Natural killer cell (primary cell): ENCODE data around the gene ATP1A4. TPM values are rescaled to one million over a fixed set of nuclear protein-coding genes. Genes with fewer than 3 reads are reported as not detected.

Experiments
- ATAC-seq, 3 donors: fragments of 150-1000 bp in 2 of 3; fragments of 200-7000 bp in 1 of 3; cut with Tn5 transposase; 1 replicate in 1 of 3; 2 replicates in 2 of 3; pipeline ENCODE4 v1.10.0; 2021; ENCODE audit warnings: mild to moderate bottlenecking in 2 of 3, moderate library complexity in 2 of 3
- DNase-seq, 2 donors: peaks; one replicate each; pipeline versions ENCODE4 v3.0.0 to v3.0.0-alpha.2; 2013 to 2021; ENCODE audit warnings: mixed read lengths in 1 of 2
- H3K27ac ChIP-seq: one replicate; pipeline ENCODE4 v1.5.1; 2013; ENCODE audit warnings: mild to moderate bottlenecking, low read length
- H3K27me3 ChIP-seq: one replicate; pipeline ENCODE4 v1.6.1; 2013; ENCODE audit warnings: low read length; ENCODE audit not compliant: control insufficient read depth, insufficient read depth
- H3K36me3 ChIP-seq: one replicate; pipeline ENCODE4 v1.6.1; 2013; ENCODE audit warnings: low read length; ENCODE audit not compliant: control insufficient read depth, insufficient read depth
- H3K4me1 ChIP-seq: one replicate; pipeline ENCODE4 v1.6.1; 2013; ENCODE audit warnings: low read length; ENCODE audit not compliant: control insufficient read depth, insufficient read depth
- H3K4me3 ChIP-seq: one replicate; pipeline ENCODE4 v1.5.1; 2013; ENCODE audit warnings: low read length
- H3K9me3 ChIP-seq: one replicate; pipeline ENCODE4 v1.6.1; 2013; ENCODE audit warnings: low read length; ENCODE audit not compliant: control insufficient read depth, insufficient read depth
- H3K27ac Mint-ChIP-seq, 2 donors: one replicate each; pipeline ENCODE4 v1.8.0; 2022; ENCODE audit warnings: mild to moderate bottlenecking in 2 of 2, mixed read lengths in 2 of 2, moderate library complexity in 1 of 2
- H3K27me3 Mint-ChIP-seq, 2 donors: one replicate each; pipeline ENCODE4 v1.8.0; 2022; ENCODE audit warnings: low read depth in 2 of 2, mixed read lengths in 2 of 2
- H3K36me3 Mint-ChIP-seq: one replicate; pipeline ENCODE4 v1.8.0; 2022; ENCODE audit warnings: mixed read lengths
- H3K4me1 Mint-ChIP-seq, 2 donors: one replicate each; pipeline ENCODE4 v1.8.0; 2022; ENCODE audit warnings: mixed read lengths in 2 of 2
- H3K4me3 Mint-ChIP-seq: one replicate; pipeline ENCODE4 v1.8.0; 2022; ENCODE audit warnings: mild to moderate bottlenecking, moderate library complexity, mixed read lengths
- H3K9me3 Mint-ChIP-seq, 2 donors: one replicate each; pipeline ENCODE4 v1.8.0; 2022; ENCODE audit warnings: mixed read lengths in 2 of 2
- CTCF ChIP-seq: fragments of 200-600 bp; IDR thresholded peaks from one replicate; pipeline ENCODE4 v1.8.0; 2022; ENCODE audit warnings: antibody characterized with exemption
- whole genome bisulfite sequencing: methylation state at CpG from one replicate; pipeline ENCODE4 v1.1.7; 2013; ENCODE audit warnings: missing lambda C conversion rate; ENCODE audit not compliant: insufficient coverage; 5-methylcytosine and 5-hydroxymethylcytosine counted together
- intact Hi-C: fragments of 100-400 bp; cut with micrococcal nuclease; formaldehyde crosslinking; loops from one replicate; pipeline ENCODE4 v1.14.2; 2022
- total RNA-seq, 4 donors: library from RNA; stranded (reverse); fragments of 120-200 nt in 1 of 4; gene quantifications; one replicate each; pipeline versions ENCODE4 v1.2.3 to v1.2.4, GENCODE V29; 2013 to 2022

ATP1A4 gene
- total RNA-seq, 3 donors from 2014 or later (not counting 1 experiment from before 2014, with no cell fraction given) = not detected

- no peaks in the 10 kb centered on the region for H3K36me3 ChIP-seq
- H3K4me1 ChIP-seq = no peaks in the 10 kb centered on the region
- ATAC-seq (no peak), DNase-seq (no peak)
- H3K27me3 Mint-ChIP-seq = peaks cover 0 to 22% of the 10 kb centered on the region in 2 donors
- no peaks in the 10 kb centered on the region for H3K9me3 ChIP-seq
- no peak overlapping the region for H3K27ac ChIP-seq
- H3K36me3 Mint-ChIP-seq = no peaks in the 10 kb centered on the region
- H3K27me3 ChIP-seq = no peaks in the 10 kb centered on the region
- intact Hi-C loops = no loop called here
- no peak overlapping the region for H3K4me3 Mint-ChIP-seq
- H3K27ac Mint-ChIP-seq = no peak overlapping the region
- no peaks in the 10 kb centered on the region for H3K9me3 Mint-ChIP-seq
- no peak overlapping the region for H3K4me3 ChIP-seq
- WGBS = 85% methylated on average over 12 of the region's 12 CpGs
- H3K4me1 Mint-ChIP-seq = no peaks in the 10 kb centered on the region
- no peak for TF ChIP-seq CTCF
Measured at GRCh38 chr1:160116283-160117147, 34.9 kb upstream of the ATP1A4 start.

GRCh38 chr1:160117300-160117699, 34.1 kb upstream of the ATP1A4 start:
- no peak overlapping the region for H3K27ac ChIP-seq
- DNase-seq = no peak
- no peaks in the 10 kb centered on the region for H3K9me3 ChIP-seq
- no peak overlapping the region for H3K27ac Mint-ChIP-seq
- ATAC-seq = no peak
- no peaks in the 10 kb centered on the region for H3K36me3 Mint-ChIP-seq
- no peaks in the 10 kb centered on the region for H3K4me1 ChIP-seq
- H3K27me3 ChIP-seq = no peaks in the 10 kb centered on the region
- no peak overlapping the region for H3K4me3 ChIP-seq
- H3K4me1 Mint-ChIP-seq = no peaks in the 10 kb centered on the region
- H3K27me3 Mint-ChIP-seq = peaks cover 0 to 22% of the 10 kb centered on the region in 2 donors
- no peak for TF ChIP-seq CTCF
- H3K9me3 Mint-ChIP-seq = no peaks in the 10 kb centered on the region
- 33% methylated on average over 1 of the region's 1 CpG for WGBS
- H3K4me3 Mint-ChIP-seq = no peak overlapping the region
- no peaks in the 10 kb centered on the region for H3K36me3 ChIP-seq
- intact Hi-C loops = no loop called here

- Histone ChIP-seq H3K27me3 (no peaks in the 10 kb centered on the region), H3K36me3 (no peaks in the 10 kb centered on the region), H3K9me3 (no peaks in the 10 kb centered on the region), H3K4me3 (no peak overlapping the region), H3K27ac (no peak overlapping the region), H3K4me1 (no peaks in the 10 kb centered on the region)
- H3K27ac Mint-ChIP-seq = no peak overlapping the region
- DNase-seq = no peak
- H3K4me3 Mint-ChIP-seq = no peak overlapping the region
- TF ChIP-seq CTCF = no peak
- intact Hi-C loops = no loop called here
- H3K9me3 Mint-ChIP-seq = no peaks in the 10 kb centered on the region
- H3K36me3 Mint-ChIP-seq = no peaks in the 10 kb centered on the region
- H3K27me3 Mint-ChIP-seq = peaks cover 0 to 18% of the 10 kb centered on the region in 2 donors
- no peak for ATAC-seq
- H3K4me1 Mint-ChIP-seq = no peaks in the 10 kb centered on the region
- WGBS = 86% methylated on average over 7 of the region's 8 CpGs
Measured at GRCh38 chr1:160117709-160118183, 33.7 kb upstream of the ATP1A4 start.
